Erythroblast (primary cell): ENCODE data around the gene GBGT1.

ENCODE experiments used
- GATA1 ChIP-seq: IDR thresholded peaks from 2 replicates; pipeline ENCODE4 v1.6.1; 2011; ENCODE audit warnings: low read depth, mild to moderate bottlenecking, control low read depth, low read length, moderate library complexity
- POLR2A ChIP-seq: IDR thresholded peaks from 2 replicates; pipeline ENCODE4 v1.6.1; 2011; ENCODE audit warnings: mild to moderate bottlenecking, low read length

- no peak for TF ChIP-seq POLR2A
- TF ChIP-seq GATA1, result no peak
Observed at GRCh38 chr9:133167769-133168168, 4.1 kb upstream of the GBGT1 start.
